Measurements from ENCODE around the gene COX4I1.
A peak's percentile ranks its signal among the peaks of the same experiment; 100 is the strongest.

The COX4I1 gene

DNA sequence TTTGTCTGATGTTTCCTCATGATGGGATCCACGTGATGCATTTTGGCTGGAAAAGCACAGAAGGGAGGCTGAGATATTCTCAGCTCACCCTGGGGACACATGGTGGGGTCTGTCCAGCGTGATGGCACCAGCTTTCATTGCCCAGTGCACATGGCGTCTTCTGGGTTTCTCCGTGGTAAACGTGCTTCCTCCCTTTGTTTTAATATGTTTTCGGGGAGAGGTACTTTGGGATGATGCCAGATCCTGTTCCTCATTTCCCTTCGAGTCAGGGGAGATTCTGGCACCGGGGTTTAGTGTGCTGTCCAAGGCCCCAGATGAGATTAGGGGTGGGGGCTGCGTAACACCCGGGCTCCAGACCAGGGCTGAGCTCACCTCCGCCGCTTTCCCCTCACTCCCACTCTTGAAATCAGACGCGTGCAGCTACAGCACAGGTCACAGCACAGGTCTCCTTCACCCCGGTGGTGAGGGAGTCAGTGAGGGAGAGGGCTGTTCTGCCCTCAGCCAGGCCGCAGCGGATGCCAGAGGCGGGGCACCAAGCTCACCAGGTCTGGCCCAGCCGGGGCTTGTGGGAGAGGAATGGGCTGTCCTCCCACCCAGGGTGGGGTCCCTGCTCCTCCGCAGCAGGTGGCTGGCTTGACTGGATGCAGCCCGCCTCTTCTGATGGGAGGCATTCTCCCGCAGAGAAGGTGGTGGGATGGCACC, 33.9 kb downstream of the COX4I1 start:
- Histone ChIP-seq H3K27ac (ENCODE audit: poor library complexity, severe bottlenecking) (no peak overlapping the region), H3K4me1 (ENCODE audit: insufficient read depth, poor library complexity, severe bottlenecking) (no peaks in the 10 kb centered on the region), H3K27me3 (ENCODE audit: insufficient read depth, poor library complexity, severe bottlenecking) (peaks cover 45% of the 10 kb centered on the region), H3K9me3 (ENCODE audit: severe bottlenecking) (no peaks in the 10 kb centered on the region), H3K36me3 (ENCODE audit: low read depth) (no peaks in the 10 kb centered on the region), H3K4me3 (ENCODE audit: severe bottlenecking) (no peak overlapping the region)
- ATAC-seq (ENCODE audit: low read depth) (no peak), DNase-seq (ENCODE audit: low spot score) (no peak)
- TF ChIP-seq, protein P1, sequence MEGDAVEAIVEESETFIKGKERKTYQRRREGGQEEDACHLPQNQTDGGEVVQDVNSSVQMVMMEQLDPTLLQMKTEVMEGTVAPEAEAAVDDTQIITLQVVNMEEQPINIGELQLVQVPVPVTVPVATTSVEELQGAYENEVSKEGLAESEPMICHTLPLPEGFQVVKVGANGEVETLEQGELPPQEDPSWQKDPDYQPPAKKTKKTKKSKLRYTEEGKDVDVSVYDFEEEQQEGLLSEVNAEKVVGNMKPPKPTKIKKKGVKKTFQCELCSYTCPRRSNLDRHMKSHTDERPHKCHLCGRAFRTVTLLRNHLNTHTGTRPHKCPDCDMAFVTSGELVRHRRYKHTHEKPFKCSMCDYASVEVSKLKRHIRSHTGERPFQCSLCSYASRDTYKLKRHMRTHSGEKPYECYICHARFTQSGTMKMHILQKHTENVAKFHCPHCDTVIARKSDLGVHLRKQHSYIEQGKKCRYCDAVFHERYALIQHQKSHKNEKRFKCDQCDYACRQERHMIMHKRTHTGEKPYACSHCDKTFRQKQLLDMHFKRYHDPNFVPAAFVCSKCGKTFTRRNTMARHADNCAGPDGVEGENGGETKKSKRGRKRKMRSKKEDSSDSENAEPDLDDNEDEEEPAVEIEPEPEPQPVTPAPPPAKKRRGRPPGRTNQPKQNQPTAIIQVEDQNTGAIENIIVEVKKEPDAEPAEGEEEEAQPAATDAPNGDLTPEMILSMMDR (IDR thresholded peaks at IDR 0.05; ENCODE audit: poor library complexity, severe bottlenecking), result no peak

DNA sequence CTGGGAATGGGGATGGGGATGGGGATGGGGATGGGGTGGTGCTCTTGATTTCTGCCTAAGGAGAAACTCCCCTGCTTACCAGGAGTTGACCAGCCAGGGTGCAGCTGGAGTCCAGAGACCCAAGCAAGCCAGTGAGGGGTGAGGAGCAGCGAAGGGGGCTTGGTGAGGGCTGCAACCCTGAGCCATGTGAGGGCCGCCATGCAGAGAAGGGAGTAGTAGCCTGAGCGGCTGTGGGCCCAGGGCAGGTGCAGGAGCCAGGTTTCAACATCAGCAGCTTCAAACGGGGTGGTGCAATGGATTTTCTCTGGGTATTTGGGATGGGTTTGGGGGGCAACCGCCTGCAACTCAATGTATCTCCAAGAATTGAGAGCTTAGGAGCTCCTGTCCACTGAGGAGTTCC, 35.2 kb downstream of the COX4I1 start:
- ATAC-seq (ENCODE audit: low read depth), result no peak
- H3K27ac ChIP-seq (ENCODE audit: poor library complexity, severe bottlenecking), result no peak overlapping the region
- TF ChIP-seq, protein P1 (IDR thresholded peaks at IDR 0.05; ENCODE audit: poor library complexity, severe bottlenecking), result no peak

DNA sequence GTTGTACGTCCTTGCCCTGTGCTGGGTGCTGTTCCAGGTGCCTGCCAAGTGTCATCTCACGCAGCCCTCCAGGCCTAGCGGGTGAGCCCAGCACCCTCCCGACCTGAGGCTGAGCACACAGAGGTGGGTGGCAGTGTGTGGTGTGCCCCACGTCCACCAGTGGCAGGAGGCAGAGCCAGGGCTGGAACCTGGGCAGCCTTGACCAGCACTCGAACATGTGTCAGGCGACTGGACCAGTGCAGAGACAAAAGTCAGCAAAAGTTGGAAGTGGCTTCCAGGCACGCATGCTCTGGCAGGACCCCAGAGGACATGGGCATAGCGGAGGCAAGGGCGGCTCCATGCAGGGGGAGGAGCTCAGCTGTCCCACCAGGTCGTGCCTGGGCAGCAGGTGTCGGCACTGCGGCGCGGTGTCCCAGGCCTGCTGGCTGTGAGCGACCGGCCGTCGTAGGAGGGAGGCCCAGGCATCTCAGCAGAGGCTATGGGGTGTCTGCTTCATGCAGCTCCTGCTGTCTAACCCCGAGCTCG, 35.8 kb downstream of the COX4I1 start:
- peaks cover 42% of the 10 kb centered on the region for H3K27me3 ChIP-seq (ENCODE audit: insufficient read depth, poor library complexity, severe bottlenecking)
- H3K4me1 ChIP-seq (ENCODE audit: insufficient read depth, poor library complexity, severe bottlenecking), result no peaks in the 10 kb centered on the region
- no peak overlapping the region for H3K4me3 ChIP-seq (ENCODE audit: severe bottlenecking)
- no peak overlapping the region for H3K27ac ChIP-seq (ENCODE audit: poor library complexity, severe bottlenecking)
- DNase-seq (ENCODE audit: low spot score) (no peak), ATAC-seq (ENCODE audit: low read depth) (peak; percentile 23; the same call in 2 of the 3 replicates)
- TF ChIP-seq, protein P1 (IDR thresholded peaks at IDR 0.05; ENCODE audit: poor library complexity, severe bottlenecking), result no peak
- H3K9me3 ChIP-seq (ENCODE audit: severe bottlenecking), result no peaks in the 10 kb centered on the region
- no peaks in the 10 kb centered on the region for H3K36me3 ChIP-seq (ENCODE audit: low read depth)

More for the DNA sequence above, 35.2 kb downstream of the COX4I1 start:
- H3K36me3 ChIP-seq (ENCODE audit: low read depth), result no peaks in the 10 kb centered on the region
- no peaks in the 10 kb centered on the region for H3K9me3 ChIP-seq (ENCODE audit: severe bottlenecking)
- H3K4me3 ChIP-seq (ENCODE audit: severe bottlenecking), result no peak overlapping the region
- H3K27me3 ChIP-seq (ENCODE audit: insufficient read depth, poor library complexity, severe bottlenecking), result peaks cover 44% of the 10 kb centered on the region
- no peaks in the 10 kb centered on the region for H3K4me1 ChIP-seq (ENCODE audit: insufficient read depth, poor library complexity, severe bottlenecking)
- DNase-seq (ENCODE audit: low spot score), result no peak

DNA sequence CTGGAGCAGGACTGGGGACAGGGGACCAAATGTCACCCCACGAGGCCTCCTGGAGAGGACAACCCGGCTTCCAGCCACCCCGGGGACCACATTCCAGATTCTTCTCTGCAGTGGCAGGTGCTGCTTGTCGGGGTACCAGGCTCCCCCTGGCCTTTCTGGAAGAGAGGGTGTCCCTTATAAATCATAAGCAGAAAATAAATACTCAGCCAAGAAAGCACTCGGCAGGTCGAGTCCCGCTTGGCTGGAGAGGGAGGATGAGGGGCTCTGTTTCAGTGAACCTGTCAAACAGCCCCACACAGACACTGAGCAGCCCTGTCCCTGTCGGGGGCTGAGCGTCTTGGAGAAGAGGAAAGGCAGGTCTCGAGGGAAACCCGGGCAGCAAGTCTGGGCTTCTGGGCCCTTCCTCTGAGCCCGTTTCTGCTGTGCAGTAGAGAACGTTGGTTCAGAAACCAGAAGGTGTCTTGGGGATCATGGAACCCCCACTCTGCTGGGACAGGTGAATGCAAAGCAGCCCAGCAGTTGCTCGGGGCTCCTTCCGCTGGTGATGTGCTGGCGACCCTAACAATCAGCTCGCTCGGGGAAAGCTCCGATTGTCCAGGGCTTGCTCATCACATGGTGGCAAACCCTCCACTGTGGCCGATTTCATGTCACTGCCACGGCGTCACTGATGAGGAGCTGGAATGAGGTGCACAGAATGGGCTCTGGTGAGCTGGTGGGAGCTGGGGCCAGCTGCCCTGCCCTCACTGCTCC, 36.6 kb downstream of the COX4I1 start:
- no peaks in the 10 kb centered on the region for H3K36me3 ChIP-seq (ENCODE audit: low read depth)
- H3K27me3 ChIP-seq (ENCODE audit: insufficient read depth, poor library complexity, severe bottlenecking), result peaks cover 42% of the 10 kb centered on the region
- ATAC-seq (ENCODE audit: low read depth), result no peak
- TF ChIP-seq, protein P1 (IDR thresholded peaks at IDR 0.05; ENCODE audit: poor library complexity, severe bottlenecking), result no peak
- no peak for DNase-seq (ENCODE audit: low spot score)
- no peaks in the 10 kb centered on the region for H3K4me1 ChIP-seq (ENCODE audit: insufficient read depth, poor library complexity, severe bottlenecking)
- H3K4me3 ChIP-seq (ENCODE audit: severe bottlenecking), result no peak overlapping the region
- H3K9me3 ChIP-seq (ENCODE audit: severe bottlenecking), result no peaks in the 10 kb centered on the region
- no peak overlapping the region for H3K27ac ChIP-seq (ENCODE audit: poor library complexity, severe bottlenecking)

Measured in RWPE2 (cell line).